Karpas-422 (cell line): Measurements from ENCODE around the gene PUS7L. TPM values are rescaled to one million over a fixed set of nuclear protein-coding genes. Genes with fewer than 3 reads are reported as not detected.

Experiments used
- DNase-seq: peaks from one replicate; pipeline ENCODE4 v3.0.0-alpha.2; 2015
- H2AFZ ChIP-seq: fragments of 200-600 bp; sonication (generic); 2 replicates; pipeline ENCODE4 v1.6.1; 2014; ENCODE audit warnings: antibody characterized with exemption, low read length, mixed read lengths
- H3K27ac ChIP-seq: fragments of 200-600 bp; sonication (generic); 2 replicates; pipeline ENCODE4 v1.5.1; 2014; ENCODE audit warnings: mild to moderate bottlenecking, low read length, moderate library complexity
- H3K27me3 ChIP-seq: fragments of 200-600 bp; sonication (generic); 2 replicates; pipeline ENCODE4 v1.6.1; 2014; ENCODE audit warnings: low read length, mixed read lengths
- H3K36me3 ChIP-seq: fragments of 200-600 bp; sonication (generic); 2 replicates; pipeline ENCODE4 v1.6.1; 2014; ENCODE audit warnings: low read length, mixed read lengths; ENCODE audit not compliant: insufficient read depth
- H3K4me1 ChIP-seq: fragments of 200-600 bp; sonication (generic); 2 replicates; pipeline ENCODE4 v1.6.1; 2014; ENCODE audit warnings: mild to moderate bottlenecking, low read length, mixed read lengths
- H3K4me2 ChIP-seq: fragments of 200-600 bp; sonication (generic); 2 replicates; pipeline ENCODE4 v1.6.1; 2014; ENCODE audit warnings: low read length, low read depth, mild to moderate bottlenecking; ENCODE audit not compliant: poor library complexity, severe bottlenecking
- H3K4me3 ChIP-seq: fragments of 200-600 bp; sonication (generic); 2 replicates; pipeline ENCODE4 v1.5.1; 2014; ENCODE audit warnings: mild to moderate bottlenecking, antibody characterized with exemption, low read length, mixed read lengths
- H3K79me2 ChIP-seq: fragments of 200-600 bp; sonication (generic); 2 replicates; pipeline ENCODE4 v1.6.1; 2014; ENCODE audit warnings: mild to moderate bottlenecking, low read length, mixed read lengths
- H3K9ac ChIP-seq: fragments of 200-600 bp; sonication (generic); 2 replicates; pipeline ENCODE4 v1.6.0; 2014; ENCODE audit warnings: low read length
- H3K9me2 ChIP-seq: fragments of 200-600 bp; sonication (generic), shearing (Covaris generic); replicated peaks from 2 replicates; pipeline ENCODE4 v1.6.0; 2014; ENCODE audit warnings: mild to moderate bottlenecking, low read length, moderate library complexity; ENCODE audit not compliant: insufficient read depth
- H3K9me3 ChIP-seq: fragments of 300-700, 200-600 bp; sonication (generic); 2 replicates; pipeline ENCODE4 v1.6.1; 2014; ENCODE audit warnings: low read length, mixed read lengths
- H4K20me1 ChIP-seq: fragments of 200-600 bp; sonication (generic); 2 replicates; pipeline ENCODE4 v1.6.1; 2014; ENCODE audit warnings: mild to moderate bottlenecking, antibody characterized with exemption, low read length, low read depth; ENCODE audit not compliant: insufficient read depth
- total RNA-seq: library from RNA; depleted of rRNA; stranded (reverse); fragments of >200 nt; shearing (Covaris generic); gene quantifications from 2 replicates; pipeline ENCODE4 v1.2.3, GENCODE V29; 2014; ENCODE audit warnings: low replicate concordance

The PUS7L gene
- total RNA-seq, 1 experiment from 2014 or later, result 32.2 TPM

GRCh38 chr12:43742106-43742505 lies 16.5 kb downstream of the PUS7L start:
- Histone ChIP-seq H3K4me3 (no peak overlapping the region), H3K9me2 (no peaks in the 10 kb centered on the region), H3K4me1 (peaks cover 8% of the 10 kb centered on the region), H3K79me2 (no peaks in the 10 kb centered on the region; the same call in 1 of the 2 replicates), H3K27me3 (no peaks in the 10 kb centered on the region), H3K27ac (no peak overlapping the region), H3K9me3 (no peaks in the 10 kb centered on the region), H2AFZ (no peak overlapping the region), H3K9ac (no peak overlapping the region), H3K4me2 (no peak overlapping the region), H3K36me3 (peaks cover 54% of the 10 kb centered on the region), H4K20me1 (no peaks in the 10 kb centered on the region)
- DNase-seq, result no peak

- H3K9me2 ChIP-seq, result no peaks in the 10 kb centered on the region
These were observed 18.0 kb downstream of the PUS7L start for GRCh38 chr12:43740511-43741100.

GRCh38 chr12:43737646-43738045 lies 20.9 kb downstream of the PUS7L start:
- Histone ChIP-seq H3K4me1 (peaks cover 8% of the 10 kb centered on the region), H3K4me2 (no peak overlapping the region), H2AFZ (no peak overlapping the region), H3K36me3 (peaks cover 55% of the 10 kb centered on the region), H3K27me3 (no peaks in the 10 kb centered on the region), H4K20me1 (no peaks in the 10 kb centered on the region), H3K79me2 (no peaks in the 10 kb centered on the region), H3K9me3 (no peaks in the 10 kb centered on the region), H3K27ac (no peak overlapping the region), H3K4me3 (no peak overlapping the region), H3K9ac (no peak overlapping the region), H3K9me2 (no peaks in the 10 kb centered on the region)
- no peak for DNase-seq

More at GRCh38 chr12:43740511-43741100, 18.0 kb downstream of the PUS7L start:
- H3K4me1 ChIP-seq, result peaks cover 8% of the 10 kb centered on the region
- H3K9ac ChIP-seq, result no peak overlapping the region
- H3K4me3 ChIP-seq, result no peak overlapping the region
- peaks cover 63% of the 10 kb centered on the region for H3K36me3 ChIP-seq
- no peaks in the 10 kb centered on the region for H3K27me3 ChIP-seq
- H3K9me3 ChIP-seq, result no peaks in the 10 kb centered on the region
- no peak for DNase-seq
- no peak overlapping the region for H3K27ac ChIP-seq
- no peaks in the 10 kb centered on the region; the same call in 1 of the 2 replicates for H3K79me2 ChIP-seq
- H2AFZ ChIP-seq, result no peak overlapping the region
- H3K4me2 ChIP-seq, result no peak overlapping the region
- no peaks in the 10 kb centered on the region for H4K20me1 ChIP-seq

- H3K4me2 ChIP-seq, result no peak overlapping the region
- H3K27me3 ChIP-seq, result no peaks in the 10 kb centered on the region
- H3K9ac ChIP-seq, result no peak overlapping the region
- peaks cover 54% of the 10 kb centered on the region for H3K36me3 ChIP-seq
- no peak overlapping the region for H2AFZ ChIP-seq
- H3K4me1 ChIP-seq, result peaks cover 7% of the 10 kb centered on the region
- no peaks in the 10 kb centered on the region for H3K9me2 ChIP-seq
- H3K79me2 ChIP-seq, result no peaks in the 10 kb centered on the region
- H3K4me3 ChIP-seq, result no peak overlapping the region
- no peak for DNase-seq
- H4K20me1 ChIP-seq, result no peaks in the 10 kb centered on the region
- H3K27ac ChIP-seq, result no peak overlapping the region
- H3K9me3 ChIP-seq, result no peaks in the 10 kb centered on the region
These were observed 21.6 kb downstream of the PUS7L start for GRCh38 chr12:43736927-43737440.

GRCh38 chr12:43733687-43734086 lies 24.9 kb downstream of the PUS7L start:
- H2AFZ ChIP-seq, result no peak overlapping the region
- DNase-seq, result no peak
- H3K27ac ChIP-seq, result no peak overlapping the region
- peaks cover 45% of the 10 kb centered on the region for H3K36me3 ChIP-seq
- H3K9me2 ChIP-seq, result no peaks in the 10 kb centered on the region
- no peaks in the 10 kb centered on the region for H3K79me2 ChIP-seq
- H3K9me3 ChIP-seq, result no peaks in the 10 kb centered on the region
- H3K9ac ChIP-seq, result no peak overlapping the region
- H3K4me3 ChIP-seq, result no peak overlapping the region
- no peaks in the 10 kb centered on the region for H3K4me1 ChIP-seq
- no peaks in the 10 kb centered on the region for H3K27me3 ChIP-seq
- H4K20me1 ChIP-seq, result no peaks in the 10 kb centered on the region
- no peak overlapping the region for H3K4me2 ChIP-seq

- Histone ChIP-seq H3K9me2 (no peaks in the 10 kb centered on the region), H3K4me3 (no peak overlapping the region), H3K9ac (no peak overlapping the region), H3K79me2 (no peaks in the 10 kb centered on the region), H2AFZ (no peak overlapping the region), H3K36me3 (peaks cover 28% of the 10 kb centered on the region; the same call in 1 of the 2 replicates), H4K20me1 (no peaks in the 10 kb centered on the region), H3K4me1 (peaks cover 8% of the 10 kb centered on the region), H3K9me3 (no peaks in the 10 kb centered on the region), H3K27me3 (no peaks in the 10 kb centered on the region), H3K4me2 (no peak overlapping the region), H3K27ac (no peak overlapping the region)
- no peak for DNase-seq
These were observed 28.3 kb downstream of the PUS7L start for GRCh38 chr12:43730283-43730682.

- H3K27ac ChIP-seq, result no peak overlapping the region
- no peak overlapping the region for H2AFZ ChIP-seq
- H4K20me1 ChIP-seq, result no peaks in the 10 kb centered on the region
- H3K9me3 ChIP-seq, result no peaks in the 10 kb centered on the region
- peaks cover 18% of the 10 kb centered on the region; the same call in 1 of the 2 replicates for H3K36me3 ChIP-seq
- peaks cover 8% of the 10 kb centered on the region for H3K4me1 ChIP-seq
- no peaks in the 10 kb centered on the region for H3K79me2 ChIP-seq
- no peaks in the 10 kb centered on the region for H3K27me3 ChIP-seq
- no peaks in the 10 kb centered on the region for H3K9me2 ChIP-seq
- H3K4me2 ChIP-seq, result no peak overlapping the region
- no peak overlapping the region for H3K9ac ChIP-seq
- no peak for DNase-seq
- no peak overlapping the region for H3K4me3 ChIP-seq
These were observed 29.9 kb downstream of the PUS7L start for GRCh38 chr12:43728698-43729097.

GRCh38 chr12:43728117-43728516 lies 30.5 kb downstream of the PUS7L start:
- no peak overlapping the region for H3K4me3 ChIP-seq
- no peaks in the 10 kb centered on the region for H3K9me3 ChIP-seq
- no peaks in the 10 kb centered on the region for H4K20me1 ChIP-seq
- H3K27me3 ChIP-seq, result no peaks in the 10 kb centered on the region
- no peak overlapping the region for H3K27ac ChIP-seq
- no peaks in the 10 kb centered on the region for H3K79me2 ChIP-seq
- H3K36me3 ChIP-seq, result peaks cover 15% of the 10 kb centered on the region; the same call in 1 of the 2 replicates
- H3K9me2 ChIP-seq, result no peaks in the 10 kb centered on the region
- no peak overlapping the region for H3K4me2 ChIP-seq
- no peak for DNase-seq
- no peak overlapping the region for H3K9ac ChIP-seq
- H3K4me1 ChIP-seq, result peaks cover 8% of the 10 kb centered on the region
- H2AFZ ChIP-seq, result no peak overlapping the region
